Keratinocyte (primary cell): ENCODE results near the gene NF1. TPM values are rescaled to one million over a fixed set of nuclear protein-coding genes. Genes with fewer than 3 reads are reported as not detected.
"Not testable (repeated sequence)": the region's sequence is repeated elsewhere in the genome, so short reads cannot be mapped to it uniquely, and the experiment has no call there.

ENCODE experiments used
- DNase-seq: peaks from one replicate; pipeline ENCODE4 v3.0.0-alpha.2; 2011; ENCODE audit warnings: low read depth, missing footprints, low spot score
- FAIRE-seq: peaks from 2 replicates; lab custom pipeline; 2011; peaks lifted over from hg19 to GRCh38; lab: Jason Lieb, UNC
- H2AFZ ChIP-seq: 2 replicates; pipeline ENCODE4 v1.6.0; 2012; ENCODE audit warnings: low read length, control low read depth, inconsistent platforms; ENCODE audit not compliant: control insufficient read depth
- H3K27ac ChIP-seq: 2 replicates; pipeline ENCODE4 v1.5.1; 2011; ENCODE audit warnings: low read length; ENCODE audit not compliant: control insufficient read depth, insufficient read depth
- H3K27me3 ChIP-seq: 3 replicates; pipeline ENCODE4 v1.6.0; 2011; ENCODE audit warnings: low read length; ENCODE audit not compliant: control insufficient read depth, insufficient read depth; ENCODE audit errors: extremely low read depth
- H3K36me3 ChIP-seq, 2 experiments: 2 replicates in 1 of 2; 3 replicates in 1 of 2; pipeline ENCODE4 v1.5.1; 2011; ENCODE audit warnings: low read length in 2 of 2, mild to moderate bottlenecking in 1 of 2; ENCODE audit not compliant: control insufficient read depth in 2 of 2, insufficient read depth in 2 of 2; ENCODE audit errors: extremely low read depth in 1 of 2
- H3K4me1 ChIP-seq: 3 replicates; pipeline ENCODE4 v1.5.1; 2011; ENCODE audit warnings: low read length; ENCODE audit not compliant: control insufficient read depth, insufficient read depth; ENCODE audit errors: extremely low read depth
- H3K4me2 ChIP-seq: 3 replicates; pipeline ENCODE4 v1.6.0; 2011; ENCODE audit warnings: low read depth, low read length; ENCODE audit not compliant: control insufficient read depth, insufficient read depth; ENCODE audit errors: extremely low read depth
- H3K4me3 ChIP-seq, 3 experiments: fragments of 200-600 bp in 1 of 3; sonication (generic) in 1 of 3; 2 replicates in 2 of 3; 3 replicates in 1 of 3; pipeline ENCODE4 v1.5.1; 2011 to 2016; ENCODE audit warnings: low read length in 3 of 3, mild to moderate bottlenecking in 3 of 3, control low read depth in 2 of 3, inconsistent platforms in 1 of 3, low read depth in 1 of 3, mixed read lengths in 1 of 3, mixed run types in 1 of 3, moderate library complexity in 1 of 3; ENCODE audit not compliant: control insufficient read depth in 2 of 3, insufficient read depth in 2 of 3; ENCODE audit errors: extremely low read depth in 1 of 3
- H3K79me2 ChIP-seq: 2 replicates; pipeline ENCODE4 v1.6.0; 2012; ENCODE audit warnings: low read length; ENCODE audit not compliant: control insufficient read depth, insufficient read depth
- H3K9ac ChIP-seq: 3 replicates; pipeline ENCODE4 v1.6.0; 2011; ENCODE audit warnings: low read length; ENCODE audit not compliant: control insufficient read depth, insufficient read depth; ENCODE audit errors: extremely low read depth
- H3K9me1 ChIP-seq: 3 replicates; pipeline ENCODE4 v1.6.0; 2011; ENCODE audit warnings: low read length; ENCODE audit not compliant: control insufficient read depth, insufficient read depth; ENCODE audit errors: extremely low read depth
- H3K9me3 ChIP-seq: 2 replicates; pipeline ENCODE4 v1.5.1; 2012; ENCODE audit warnings: low read depth, low read length; ENCODE audit not compliant: control insufficient read depth
- H4K20me1 ChIP-seq: 3 replicates; pipeline ENCODE4 v1.6.0; 2011; ENCODE audit warnings: low read length; ENCODE audit not compliant: control insufficient read depth, insufficient read depth; ENCODE audit errors: extremely low read depth
- EZH2 ChIP-seq: IDR thresholded peaks from one replicate; pipeline ENCODE4 v1.6.1; 2012; ENCODE audit warnings: inconsistent platforms, mild to moderate bottlenecking, low read length, moderate library complexity
- dilution Hi-C: fragments of 300-500 bp; cut with MboI; formaldehyde crosslinking; loops from one replicate; pipeline ENCODE4 v1.7.0; 2020; ENCODE audit warnings: low sequenced_read_pairs; ENCODE audit not compliant: extremely low pct_ligation_motif_present
- polyA plus RNA-seq, 5 experiments: library from polyadenylated mRNA; depleted of rRNA in 3 of 5; stranded (reverse) in 3 of 5; stranded (forward) in 1 of 5; unstranded in 1 of 5; fragments of >200 nt; gene quantifications; 1 replicate in 1 of 5; 2 replicates in 3 of 5; 3 replicates in 1 of 5; pipeline versions ENCODE4 v1.2.1 to v1.2.3, GENCODE V29; 2011 to 2012; ENCODE audit warnings: missing spikeins in 2 of 5, low read depth in 1 of 5, low replicate concordance in 1 of 5
- TF ChIP-seq, protein P1 (sequence below), 3 experiments: IDR thresholded peaks in 1 of 3; conservative IDR thresholded peaks in 1 of 3; optimal IDR thresholded peaks in 1 of 3; 2 replicates in 2 of 3; 3 replicates in 1 of 3; pipeline versions ENCODE3 to v1.5.1; 2011; ENCODE audit warnings: low read length in 3 of 3, mild to moderate bottlenecking in 3 of 3, moderate library complexity in 2 of 3, control low read depth in 1 of 3, inconsistent platforms in 1 of 3; ENCODE audit not compliant: insufficient read depth in 2 of 3; ENCODE audit errors: extremely low read depth in 1 of 3

The NF1 gene
- polyA plus RNA-seq, 1 donor (not counting 4 experiments of a cell fraction or from before 2014, with no cell fraction given) = 26.7 TPM

DNA sequence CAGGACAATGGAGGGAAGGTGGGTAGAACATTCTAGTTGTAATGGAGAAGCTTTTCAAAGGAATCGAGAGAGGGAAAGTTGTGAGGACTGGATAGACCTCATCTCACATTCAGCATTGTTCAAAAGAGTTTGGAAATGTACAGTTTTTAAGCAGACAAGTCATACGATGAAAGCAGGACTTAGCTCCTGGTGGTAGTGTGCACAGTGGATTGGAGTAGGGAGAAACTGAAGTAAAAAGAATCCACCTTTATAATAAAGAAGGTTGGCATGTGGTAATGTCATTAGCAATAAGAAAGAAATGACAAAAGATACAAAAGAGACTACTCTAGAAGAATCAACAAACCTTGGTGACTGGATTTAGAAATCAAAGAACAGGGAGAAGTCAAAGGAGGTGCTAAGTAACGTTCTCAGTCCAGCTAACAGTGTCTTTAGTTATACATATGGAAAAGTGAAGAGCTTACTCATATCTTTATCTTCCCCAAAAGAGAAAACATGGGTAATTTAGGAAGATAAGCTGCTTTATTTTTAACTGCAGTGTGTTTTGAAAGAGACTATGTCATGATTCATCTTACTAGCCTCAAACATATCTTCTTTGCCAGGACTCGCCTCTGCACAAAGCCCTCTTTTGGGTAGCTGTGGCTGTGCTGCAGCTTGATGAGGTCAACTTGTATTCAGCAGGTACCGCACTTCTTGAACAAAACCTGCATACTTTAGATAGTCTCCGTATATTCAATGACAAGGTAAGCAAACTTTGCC lies 245.3 kb downstream of the NF1 start:
- H3K4me1 ChIP-seq = peaks cover 13% of the 10 kb centered on the region
- H3K27ac ChIP-seq = no peak overlapping the region
- FAIRE-seq (peak; percentile 96), DNase-seq (peak; percentile 35)
- no peaks in the 10 kb centered on the region for H3K9me3 ChIP-seq
- H3K4me2 ChIP-seq = peak overlapping the region; percentile 17
- peaks cover 2% of the 10 kb centered on the region for H3K9me1 ChIP-seq
- no peak overlapping the region for H3K9ac ChIP-seq
- TF ChIP-seq, protein P1, sequence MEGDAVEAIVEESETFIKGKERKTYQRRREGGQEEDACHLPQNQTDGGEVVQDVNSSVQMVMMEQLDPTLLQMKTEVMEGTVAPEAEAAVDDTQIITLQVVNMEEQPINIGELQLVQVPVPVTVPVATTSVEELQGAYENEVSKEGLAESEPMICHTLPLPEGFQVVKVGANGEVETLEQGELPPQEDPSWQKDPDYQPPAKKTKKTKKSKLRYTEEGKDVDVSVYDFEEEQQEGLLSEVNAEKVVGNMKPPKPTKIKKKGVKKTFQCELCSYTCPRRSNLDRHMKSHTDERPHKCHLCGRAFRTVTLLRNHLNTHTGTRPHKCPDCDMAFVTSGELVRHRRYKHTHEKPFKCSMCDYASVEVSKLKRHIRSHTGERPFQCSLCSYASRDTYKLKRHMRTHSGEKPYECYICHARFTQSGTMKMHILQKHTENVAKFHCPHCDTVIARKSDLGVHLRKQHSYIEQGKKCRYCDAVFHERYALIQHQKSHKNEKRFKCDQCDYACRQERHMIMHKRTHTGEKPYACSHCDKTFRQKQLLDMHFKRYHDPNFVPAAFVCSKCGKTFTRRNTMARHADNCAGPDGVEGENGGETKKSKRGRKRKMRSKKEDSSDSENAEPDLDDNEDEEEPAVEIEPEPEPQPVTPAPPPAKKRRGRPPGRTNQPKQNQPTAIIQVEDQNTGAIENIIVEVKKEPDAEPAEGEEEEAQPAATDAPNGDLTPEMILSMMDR (optimal IDR thresholded peaks at IDR 0.05 in 1 of 3, IDR thresholded peaks at IDR 0.05 in 1 of 3, conservative IDR thresholded peaks at IDR 0.05 in 1 of 3; ENCODE audit: extremely low read depth in 1 of 3, insufficient read depth in 2 of 3, low read length in 3 of 3) = no peak
- TF ChIP-seq EZH2 = no peak
- H3K4me3 ChIP-seq = no peak overlapping the region
- H3K79me2 ChIP-seq = no peaks in the 10 kb centered on the region
- H3K27me3 ChIP-seq = no peaks in the 10 kb centered on the region
- H3K36me3 ChIP-seq = peaks cover 3 to 6% of the 10 kb centered on the region in 2 experiments
- H2AFZ ChIP-seq = no peak overlapping the region
- dilution Hi-C loops = no loop called here
- H4K20me1 ChIP-seq = no peaks in the 10 kb centered on the region

DNA sequence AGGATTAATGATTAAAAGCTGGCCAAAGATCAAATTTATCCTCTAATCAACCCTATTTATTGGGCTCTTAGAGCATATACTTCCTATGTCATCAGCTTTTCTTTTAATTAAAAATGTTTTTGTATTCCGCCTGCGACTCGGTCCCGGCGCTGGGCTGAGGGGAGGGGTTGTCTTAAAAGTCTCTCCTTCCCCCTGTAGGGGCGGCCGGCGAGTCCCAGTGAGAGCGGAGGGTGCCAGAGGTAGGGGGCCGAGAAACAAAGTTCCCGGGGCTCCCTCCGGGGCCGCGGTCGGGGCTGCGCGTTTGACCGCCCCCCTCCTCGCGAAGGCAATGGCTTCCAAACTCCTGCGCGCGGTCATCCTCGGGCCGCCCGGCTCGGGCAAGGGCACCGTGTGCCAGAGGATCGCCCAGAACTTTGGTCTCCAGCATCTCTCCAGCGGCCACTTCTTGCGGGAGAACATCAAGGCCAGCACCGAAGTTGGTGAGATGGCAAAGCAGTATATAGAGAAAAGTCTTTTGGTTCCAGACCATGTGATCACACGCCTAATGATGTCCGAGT lies 250.5 kb downstream of the NF1 start:
- H3K27me3 ChIP-seq, dilution Hi-C loops, FAIRE-seq: not testable (repeated sequence)

More for the DNA sequence above, 250.5 kb downstream of the NF1 start:
- H3K4me1 ChIP-seq, H4K20me1 ChIP-seq, H3K9me3 ChIP-seq, H3K4me2 ChIP-seq, H3K9me1 ChIP-seq, H3K9ac ChIP-seq, DNase-seq, H3K79me2 ChIP-seq, H3K4me3 ChIP-seq, H3K36me3 ChIP-seq, H3K27ac ChIP-seq, H2AFZ ChIP-seq: not testable (repeated sequence)
